ACC112 (cell line): ENCODE measurements around the gene CRABP2.

Experiments
- H2AFZ ChIP-seq: fragments of 200-600 bp; sonication (generic); one replicate; pipeline ENCODE4 v1.6.0; 2017; ENCODE audit warnings: antibody characterized with exemption, low read length; ENCODE audit not compliant: unreplicated experiment
- H3K27ac ChIP-seq: fragments of 200-600 bp; sonication (generic); 2 replicates; pipeline ENCODE4 v1.5.1; 2014; ENCODE audit warnings: low read depth, mild to moderate bottlenecking, antibody characterized with exemption, low read length, moderate library complexity
- H3K27me3 ChIP-seq: fragments of 200-600 bp; sonication (generic); 2 replicates; pipeline ENCODE4 v1.6.1; 2014; ENCODE audit warnings: mild to moderate bottlenecking, antibody characterized with exemption, low read length, moderate library complexity, mixed read lengths; ENCODE audit not compliant: insufficient read depth
- H3K36me3 ChIP-seq: fragments of 200-600 bp; sonication (generic); 2 replicates; pipeline ENCODE4 v1.6.1; 2016; ENCODE audit warnings: mild to moderate bottlenecking, antibody characterized with exemption, low read length, moderate library complexity, mixed read lengths; ENCODE audit not compliant: insufficient read depth
- H3K4me1 ChIP-seq: fragments of 200-600 bp; sonication (generic); one replicate; pipeline ENCODE4 v1.6.1; 2016; ENCODE audit warnings: low read length, mixed read lengths; ENCODE audit not compliant: insufficient read depth, unreplicated experiment, control insufficient read depth
- H3K4me3 ChIP-seq: fragments of 200-600 bp; sonication (generic); 2 replicates; pipeline ENCODE4 v1.5.1; 2014; ENCODE audit warnings: mild to moderate bottlenecking, low read depth, low read length
- H3K79me2 ChIP-seq: fragments of 200-600 bp; sonication (generic); one replicate; pipeline ENCODE4 v1.6.0; 2016; ENCODE audit warnings: low read length; ENCODE audit not compliant: control insufficient read depth, unreplicated experiment, insufficient read depth

CRABP2 gene

DNA sequence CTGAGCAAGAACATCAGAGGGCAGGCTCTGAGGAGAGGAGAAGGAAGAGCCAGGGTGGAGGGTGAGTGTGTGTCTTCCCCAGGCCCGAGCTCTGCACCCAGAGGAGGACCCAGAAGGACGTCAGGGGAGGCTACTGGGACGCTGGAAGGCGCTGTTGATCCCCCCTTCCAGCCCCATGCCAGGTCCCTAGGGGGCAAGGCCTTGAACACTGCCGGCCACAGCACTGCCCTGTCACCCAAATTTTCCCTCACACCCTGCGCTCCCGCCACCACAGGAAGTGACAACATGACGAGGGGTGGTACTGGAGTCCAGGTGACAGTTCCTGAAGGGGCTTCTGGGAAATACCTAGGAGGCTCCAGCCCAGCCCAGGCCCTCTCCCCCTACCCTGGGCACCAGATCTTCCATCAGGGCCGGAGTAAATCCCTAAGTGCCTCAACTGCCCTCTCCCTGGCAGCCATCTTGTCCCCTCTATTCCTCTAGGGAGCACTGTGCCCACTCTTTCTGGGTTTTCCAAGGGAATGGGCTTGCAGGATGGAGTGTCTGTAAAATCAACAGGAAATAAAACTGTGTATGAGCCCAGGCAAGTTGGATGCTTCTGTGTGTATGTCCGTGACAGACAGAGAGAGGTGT, 46.3 kb downstream of the CRABP2 start:
- H3K27me3 ChIP-seq = peaks cover 33% of the 10 kb centered on the region
- H2AFZ ChIP-seq = no peak overlapping the region
- H3K4me1 ChIP-seq = peaks cover 46% of the 10 kb centered on the region
- H3K27ac ChIP-seq = no peak overlapping the region
- no peaks in the 10 kb centered on the region for H3K79me2 ChIP-seq
- H3K4me3 ChIP-seq = no peak overlapping the region
- H3K36me3 ChIP-seq = no peaks in the 10 kb centered on the region

DNA sequence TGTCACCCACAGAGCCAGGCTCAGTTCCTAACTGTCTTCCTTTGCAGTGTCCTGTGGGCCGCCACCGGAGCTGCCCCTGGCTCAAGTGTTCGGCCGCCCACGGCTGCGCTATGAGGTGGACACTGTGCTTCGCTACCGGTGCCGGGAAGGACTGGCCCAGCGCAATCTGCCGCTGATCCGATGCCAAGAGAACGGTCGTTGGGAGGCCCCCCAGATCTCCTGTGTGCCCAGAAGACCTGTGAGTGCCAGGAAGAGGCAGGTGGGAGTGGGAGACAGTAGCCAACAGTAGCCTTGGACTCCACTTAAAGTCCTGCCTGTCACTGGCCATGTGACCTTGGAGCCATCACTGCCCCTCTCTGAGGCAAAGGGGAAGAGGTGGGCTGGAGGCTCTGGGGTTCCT, 46.9 kb downstream of the CRABP2 start:
- Histone ChIP-seq H3K4me1 (peaks cover 45% of the 10 kb centered on the region), H3K27ac (no peak overlapping the region), H3K36me3 (no peaks in the 10 kb centered on the region), H2AFZ (no peak overlapping the region), H3K4me3 (no peak overlapping the region), H3K27me3 (peaks cover 39% of the 10 kb centered on the region), H3K79me2 (no peaks in the 10 kb centered on the region)

DNA sequence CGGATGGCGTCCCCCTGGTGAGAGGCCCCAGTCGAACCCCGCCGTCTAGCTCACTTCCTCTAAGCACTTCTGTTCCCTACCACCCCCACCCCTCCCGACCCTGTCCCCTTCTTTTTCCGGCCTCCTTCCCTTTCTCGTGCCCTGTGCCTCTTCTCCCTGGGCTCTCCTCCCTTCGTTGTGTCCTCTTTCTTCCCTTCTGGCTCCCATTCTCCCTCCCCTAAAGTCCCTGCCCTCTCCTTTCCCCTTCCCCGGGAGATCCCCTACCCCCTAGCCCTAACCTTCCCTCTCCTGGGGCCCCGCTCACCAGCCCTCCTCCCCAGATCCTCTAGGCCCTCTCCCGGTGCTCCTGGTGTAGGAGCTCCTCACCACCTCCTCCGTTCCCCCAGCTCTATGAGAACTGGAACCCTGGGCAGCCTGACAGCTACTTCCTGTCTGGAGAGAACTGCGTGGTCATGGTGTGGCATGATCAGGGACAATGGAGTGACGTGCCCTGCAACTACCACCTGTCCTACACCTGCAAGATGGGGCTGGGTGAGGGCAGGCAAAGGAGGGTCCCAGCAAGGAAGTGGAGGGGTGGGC, 47.6 kb downstream of the CRABP2 start:
- Histone ChIP-seq H3K4me3 (no peak overlapping the region), H2AFZ (no peak overlapping the region), H3K27me3 (peaks cover 43% of the 10 kb centered on the region), H3K4me1 (peaks cover 38% of the 10 kb centered on the region), H3K27ac (no peak overlapping the region), H3K36me3 (no peaks in the 10 kb centered on the region), H3K79me2 (no peaks in the 10 kb centered on the region)

DNA sequence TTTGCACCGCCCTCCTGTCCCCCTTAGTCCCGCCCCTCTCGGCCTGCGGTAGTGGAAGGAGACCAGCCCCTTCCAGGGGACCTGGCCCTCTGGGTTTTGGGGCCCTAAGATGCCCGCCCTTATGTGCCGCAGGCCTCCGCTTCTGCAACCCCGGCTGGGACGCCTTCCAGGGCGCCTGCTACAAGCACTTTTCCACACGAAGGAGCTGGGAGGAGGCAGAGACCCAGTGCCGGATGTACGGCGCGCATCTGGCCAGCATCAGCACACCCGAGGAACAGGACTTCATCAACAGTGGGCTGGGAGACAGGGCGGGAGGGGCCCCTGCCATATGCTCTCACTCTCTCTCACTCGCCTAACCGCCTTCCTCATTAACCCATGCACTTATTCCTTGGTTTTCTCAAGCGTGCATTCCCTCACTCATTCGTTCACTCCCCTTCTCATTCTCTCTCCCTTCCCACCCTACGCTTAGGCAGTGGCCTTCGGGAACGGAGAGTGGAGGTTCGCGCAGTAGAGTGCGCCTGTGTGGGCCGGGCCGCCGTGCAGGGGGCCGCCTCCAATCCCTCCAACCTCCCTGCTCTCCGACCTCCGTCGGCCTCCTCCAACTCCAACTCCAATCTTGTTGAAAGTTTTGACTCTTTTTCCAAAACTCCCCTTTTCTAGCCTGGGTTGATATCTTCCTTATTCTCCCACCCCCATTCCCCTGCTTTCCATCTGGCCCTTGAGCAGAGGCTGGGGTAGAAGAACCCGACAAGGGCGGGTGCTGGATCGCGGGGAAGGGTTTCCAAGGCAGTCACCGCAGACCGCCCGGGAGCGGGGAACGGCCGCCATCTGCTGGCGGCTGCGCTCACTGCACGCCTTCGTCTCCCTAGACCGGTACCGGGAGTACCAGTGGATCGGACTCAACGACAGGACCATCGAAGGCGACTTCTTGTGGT, 48.3 kb downstream of the CRABP2 start:
- Histone ChIP-seq H3K36me3 (no peaks in the 10 kb centered on the region), H3K27me3 (peaks cover 44% of the 10 kb centered on the region), H3K79me2 (no peaks in the 10 kb centered on the region), H3K4me1 (peaks cover 31% of the 10 kb centered on the region), H2AFZ (no peak overlapping the region), H3K27ac (no peak overlapping the region), H3K4me3 (peak overlapping the region; percentile 72)

DNA sequence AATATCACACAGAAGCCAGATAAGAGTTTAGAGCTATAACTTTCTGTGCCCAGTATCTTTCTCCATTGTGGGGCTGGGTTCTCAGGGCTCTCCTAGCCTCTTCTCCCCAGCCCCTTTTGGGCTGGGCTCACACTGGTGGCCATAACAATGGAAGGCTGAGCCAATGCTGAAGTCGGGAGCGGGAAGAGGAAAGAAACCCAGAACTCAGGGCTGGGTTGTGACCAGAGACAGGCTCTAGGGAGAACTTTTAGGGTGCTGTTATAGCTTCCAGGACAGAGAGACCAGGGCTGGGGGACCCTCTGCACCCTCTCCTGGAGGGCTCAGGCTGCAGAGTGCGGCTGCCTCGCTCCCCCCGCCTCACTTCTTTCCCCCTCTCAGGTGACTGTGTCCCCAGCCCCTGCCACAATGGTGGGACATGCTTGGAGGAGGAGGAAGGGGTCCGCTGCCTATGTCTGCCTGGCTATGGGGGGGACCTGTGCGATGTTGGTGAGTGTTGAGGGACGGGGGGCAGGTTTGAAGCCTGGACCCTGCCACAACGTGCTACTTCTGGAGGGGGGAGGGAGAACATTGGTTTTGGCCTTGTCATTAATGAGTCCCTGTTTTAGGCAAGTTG, 49.4 kb downstream of the CRABP2 start:
- Histone ChIP-seq H3K27me3 (peaks cover 55% of the 10 kb centered on the region), H3K27ac (no peak overlapping the region), H3K4me1 (peaks cover 22% of the 10 kb centered on the region), H2AFZ (no peak overlapping the region), H3K36me3 (no peaks in the 10 kb centered on the region), H3K4me3 (no peak overlapping the region), H3K79me2 (no peaks in the 10 kb centered on the region)

DNA sequence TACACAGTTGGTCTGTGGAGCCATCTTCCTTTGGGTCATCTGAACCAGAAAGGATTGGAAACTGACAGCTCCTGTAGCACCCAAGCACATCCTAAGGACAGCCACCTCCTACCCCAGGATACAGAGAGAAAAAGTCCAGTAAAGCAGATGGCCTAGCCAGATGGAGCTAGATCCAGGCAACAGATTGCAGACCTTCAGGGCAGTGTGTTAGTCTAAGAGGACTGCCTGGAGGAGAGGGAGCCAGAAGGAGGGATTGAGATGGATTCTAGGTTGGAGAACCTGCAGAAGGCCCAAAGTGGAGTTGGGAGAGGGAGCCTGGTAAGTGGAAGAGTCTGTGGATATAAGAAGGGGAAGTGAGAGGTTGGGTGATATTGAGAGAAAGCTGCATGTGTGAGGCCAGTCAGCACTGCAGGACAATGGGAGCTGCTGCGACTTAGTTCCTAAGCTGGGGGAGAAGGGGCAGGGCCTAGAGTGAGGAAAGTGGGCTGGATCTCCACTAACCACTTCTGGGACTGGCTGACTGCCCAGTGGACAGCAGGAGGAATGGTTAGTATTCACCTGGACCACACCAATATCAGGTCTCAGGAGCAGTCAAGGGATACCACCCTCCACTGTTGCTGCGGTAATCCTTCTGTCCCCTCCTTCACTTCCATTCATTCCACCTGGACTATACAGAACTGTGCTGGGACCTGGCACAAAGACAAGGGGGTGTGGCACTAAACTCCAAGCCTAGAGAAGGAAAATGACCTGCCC, 50.1 kb downstream of the CRABP2 start:
- H3K27ac ChIP-seq = no peak overlapping the region
- H3K79me2 ChIP-seq = no peaks in the 10 kb centered on the region
- H2AFZ ChIP-seq = no peak overlapping the region
- peaks cover 15% of the 10 kb centered on the region for H3K4me1 ChIP-seq
- peaks cover 61% of the 10 kb centered on the region for H3K27me3 ChIP-seq
- H3K4me3 ChIP-seq = no peak overlapping the region
- H3K36me3 ChIP-seq = no peaks in the 10 kb centered on the region

DNA sequence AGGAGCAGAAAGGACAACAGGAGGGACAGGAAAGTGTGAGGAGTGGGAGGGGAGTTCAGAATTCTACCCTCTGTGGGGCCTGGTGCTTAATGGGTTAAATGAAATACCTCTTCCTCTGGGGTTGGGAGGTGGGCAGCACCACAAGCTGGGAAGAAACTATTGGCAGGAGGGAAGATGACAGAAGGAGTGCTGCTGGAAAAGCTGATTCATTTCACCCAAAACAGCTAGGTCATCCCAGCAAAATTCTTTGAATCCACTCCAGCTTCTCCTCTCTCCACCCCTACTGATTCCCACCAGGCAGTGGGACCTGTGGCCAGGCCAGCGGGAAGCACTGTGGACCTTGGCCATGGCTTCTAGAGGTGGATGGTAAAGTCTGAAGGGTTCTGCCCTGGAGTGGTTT, 50.7 kb downstream of the CRABP2 start:
- Histone ChIP-seq H3K27ac (no peak overlapping the region), H3K4me1 (peaks cover 12% of the 10 kb centered on the region), H3K27me3 (peaks cover 64% of the 10 kb centered on the region), H3K79me2 (no peaks in the 10 kb centered on the region), H2AFZ (no peak overlapping the region), H3K4me3 (no peak overlapping the region), H3K36me3 (no peaks in the 10 kb centered on the region)

DNA sequence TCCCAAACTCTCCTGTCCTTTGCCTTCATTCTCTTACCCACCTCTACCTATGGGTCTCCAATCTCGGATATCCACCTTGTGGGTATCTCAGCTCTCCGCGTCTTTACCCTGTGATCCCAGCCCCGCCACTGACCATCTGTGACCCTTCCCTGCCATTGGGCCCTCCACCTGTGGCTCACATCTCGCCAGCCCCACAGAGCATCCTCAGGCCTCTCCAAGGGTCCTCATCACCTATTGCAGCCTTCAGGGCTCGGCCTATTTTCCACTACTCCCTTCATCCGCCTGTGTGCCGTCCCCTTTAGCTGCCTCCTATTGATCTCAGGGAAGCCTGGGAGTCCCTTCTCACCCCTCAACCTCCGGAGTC, 52.4 kb downstream of the CRABP2 start:
- Histone ChIP-seq H3K4me3 (no peak overlapping the region), H3K27ac (no peak overlapping the region), H3K4me1 (peaks cover 7% of the 10 kb centered on the region), H3K79me2 (no peaks in the 10 kb centered on the region), H3K36me3 (no peaks in the 10 kb centered on the region), H2AFZ (no peak overlapping the region), H3K27me3 (peaks cover 81% of the 10 kb centered on the region)

DNA sequence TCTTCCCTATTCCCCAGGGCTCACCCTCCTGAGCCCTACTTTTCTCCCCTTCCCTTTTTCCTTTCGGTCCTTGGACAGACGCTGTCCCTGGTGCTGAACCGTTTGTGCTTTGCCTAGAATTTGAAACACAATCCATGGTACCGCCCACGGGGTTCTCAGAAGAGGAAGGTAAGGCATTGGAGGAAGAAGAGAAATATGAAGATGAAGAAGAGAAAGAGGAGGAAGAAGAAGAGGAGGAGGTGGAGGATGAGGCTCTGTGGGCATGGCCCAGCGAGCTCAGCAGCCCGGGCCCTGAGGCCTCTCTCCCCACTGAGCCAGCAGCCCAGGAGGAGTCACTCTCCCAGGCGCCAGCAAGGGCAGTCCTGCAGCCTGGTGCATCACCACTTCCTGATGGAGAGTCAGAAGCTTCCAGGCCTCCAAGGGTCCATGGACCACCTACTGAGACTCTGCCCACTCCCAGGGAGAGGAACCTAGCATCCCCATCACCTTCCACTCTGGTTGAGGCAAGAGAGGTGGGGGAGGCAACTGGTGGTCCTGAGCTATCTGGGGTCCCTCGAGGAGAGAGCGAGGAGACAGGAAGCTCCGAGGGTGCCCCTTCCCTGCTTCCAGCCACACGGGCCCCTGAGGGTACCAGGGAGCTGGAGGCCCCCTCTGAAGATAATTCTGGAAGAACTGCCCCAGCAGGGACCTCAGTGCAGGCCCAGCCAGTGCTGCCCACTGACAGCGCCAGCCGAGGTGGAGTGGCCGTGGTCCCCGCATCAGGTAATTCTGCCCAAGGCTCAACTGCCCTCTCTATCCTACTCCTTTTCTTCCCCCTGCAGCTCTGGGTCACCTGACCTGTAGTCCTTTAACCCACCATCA, 53.0 kb downstream of the CRABP2 start:
- H3K4me1 ChIP-seq = peaks cover 7% of the 10 kb centered on the region
- H3K27me3 ChIP-seq = peaks cover 87% of the 10 kb centered on the region
- H3K79me2 ChIP-seq = no peaks in the 10 kb centered on the region

More for the DNA sequence above, 53.0 kb downstream of the CRABP2 start:
- Histone ChIP-seq H3K27ac (no peak overlapping the region), H2AFZ (no peak overlapping the region), H3K4me3 (no peak overlapping the region), H3K36me3 (no peaks in the 10 kb centered on the region)
